ENCODE data around the gene UGT1A4. TPM values are rescaled to one million over a fixed set of nuclear protein-coding genes. Genes with fewer than 3 reads are reported as not detected.
A peak's percentile ranks its signal among the peaks of the same experiment; 100 is the strongest.

UGT1A4 gene
- not detected for total RNA-seq

DNA sequence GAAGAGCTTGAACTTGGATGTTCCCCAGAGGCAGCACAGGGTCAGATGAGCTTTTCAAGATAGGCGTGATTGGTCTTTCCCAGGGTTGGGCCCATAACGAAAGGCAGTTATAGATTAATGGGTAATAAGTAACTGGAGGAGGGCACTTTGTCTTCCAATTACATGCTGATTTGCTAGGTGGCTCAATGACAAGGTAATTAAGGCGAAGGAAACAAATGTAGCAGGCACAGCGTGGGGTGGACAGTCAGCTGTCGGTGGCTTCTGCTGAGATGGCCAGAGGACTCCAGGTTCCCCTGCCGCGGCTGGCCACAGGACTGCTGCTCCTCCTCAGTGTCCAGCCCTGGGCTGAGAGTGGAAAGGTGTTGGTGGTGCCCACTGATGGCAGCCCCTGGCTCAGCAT, at the start of gene UGT1A4:
Gene UGT1A4, plus strand, starts transcription at position 185 of the 400 bp plus-strand sequence. Its CDS starts 85 bp downstream, at position 270.
- no peaks in the 10 kb centered on the region for H3K9me3 Mint-ChIP-seq
- H3K36me3 Mint-ChIP-seq = no peaks in the 10 kb centered on the region
- H3K4me3 Mint-ChIP-seq = no peak within 1 kb of the TSS
- peaks cover 26 to 53% of the 10 kb centered on the region in 2 donors for H3K27me3 Mint-ChIP-seq
- DNase-seq (ENCODE audit: low spot score) (no peak), ATAC-seq (no peak)
- peaks cover 12 to 16% of the 10 kb centered on the region in 2 donors for H3K4me1 Mint-ChIP-seq (ENCODE audit: low read depth in 2 of 2)
- H3K27ac Mint-ChIP-seq = no peak within 1 kb of the TSS

DNA sequence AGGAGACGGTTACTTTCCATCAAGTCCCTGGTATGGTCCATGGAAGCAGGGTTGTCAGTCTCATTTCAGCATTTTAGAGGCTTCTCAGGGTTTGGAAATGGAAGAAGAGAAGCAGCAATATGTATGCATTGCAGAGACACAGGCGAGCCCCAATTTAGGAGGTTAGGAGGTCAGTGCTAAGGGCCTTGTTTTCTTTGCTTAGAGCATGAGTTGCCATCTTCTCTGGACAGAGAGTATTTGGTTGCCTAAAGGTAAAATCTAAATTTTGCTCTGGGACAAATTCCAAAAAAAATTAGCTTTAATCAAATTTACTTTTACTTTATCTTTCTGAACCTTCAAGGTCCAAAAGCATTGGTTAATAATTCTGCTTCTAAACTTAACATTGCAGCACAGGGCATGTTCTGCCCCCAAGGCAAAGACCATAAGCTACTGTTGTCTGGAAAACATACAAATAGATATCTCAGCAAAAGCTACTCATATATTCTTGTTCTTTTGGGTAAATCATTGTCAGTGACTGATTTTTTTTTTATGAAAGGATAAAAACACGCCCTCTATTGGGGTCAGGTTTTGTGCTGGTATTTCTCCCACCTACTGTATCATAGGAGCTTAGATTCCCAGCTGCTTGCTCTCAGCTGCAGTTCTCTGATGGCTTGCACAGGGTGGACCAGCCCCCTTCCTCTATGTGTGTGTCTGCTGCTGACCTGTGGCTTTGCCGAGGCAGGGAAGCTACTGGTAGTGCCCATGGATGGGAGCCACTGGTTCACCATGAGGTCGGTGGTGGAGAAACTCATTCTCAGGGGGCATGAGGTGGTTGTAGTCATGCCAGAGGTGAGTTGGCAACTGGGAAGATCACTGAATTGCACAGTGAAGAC, 47.0 kb upstream of the UGT1A4 start, which contains the start of gene UGT1A9:
Gene UGT1A9, plus strand, starts transcription at position 609 of the 872 bp plus-strand sequence. Its CDS starts 37 bp downstream, at position 646.
- Mint-ChIP-seq H3K4me1 (ENCODE audit: low read depth in 2 of 2) (no peaks in the 10 kb centered on the region), H3K4me3 (no peak within 1 kb of the TSS), H3K9me3 (no peaks in the 10 kb centered on the region), H3K27me3 (peaks cover 13 to 44% of the 10 kb centered on the region in 2 donors), H3K36me3 (no peaks in the 10 kb centered on the region), H3K27ac (no peak within 1 kb of the TSS)
- DNase-seq (ENCODE audit: low spot score) = no peak
- ATAC-seq = no peak

DNA sequence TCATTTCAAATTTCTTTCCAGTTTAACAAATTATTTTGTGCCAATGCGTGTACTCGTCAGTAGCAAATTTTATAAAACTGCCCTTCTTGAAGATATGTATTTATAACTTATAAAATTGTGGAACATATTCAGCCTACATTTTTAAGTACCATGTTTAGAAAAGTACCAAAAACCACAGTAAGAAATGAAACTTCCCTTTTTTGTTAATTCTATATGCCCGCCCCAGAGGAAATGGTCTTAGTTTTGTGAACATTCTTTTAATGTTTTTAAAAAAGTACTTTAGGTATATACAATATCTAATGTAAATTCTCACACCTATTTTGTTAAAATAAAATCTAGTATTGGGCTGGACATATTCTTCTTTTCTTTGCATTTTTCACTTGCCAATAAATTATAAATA, 45.6 kb upstream of the UGT1A4 start:
- Mint-ChIP-seq H3K4me1 (ENCODE audit: low read depth in 2 of 2) (no peaks in the 10 kb centered on the region), H3K9me3 (no peaks in the 10 kb centered on the region), H3K27me3 (peaks cover 22 to 53% of the 10 kb centered on the region in 2 donors), H3K4me3 (no peak overlapping the region), H3K36me3 (no peaks in the 10 kb centered on the region), H3K27ac (no peak overlapping the region)
- ATAC-seq = no peak
- no peak for DNase-seq (ENCODE audit: low spot score)

DNA sequence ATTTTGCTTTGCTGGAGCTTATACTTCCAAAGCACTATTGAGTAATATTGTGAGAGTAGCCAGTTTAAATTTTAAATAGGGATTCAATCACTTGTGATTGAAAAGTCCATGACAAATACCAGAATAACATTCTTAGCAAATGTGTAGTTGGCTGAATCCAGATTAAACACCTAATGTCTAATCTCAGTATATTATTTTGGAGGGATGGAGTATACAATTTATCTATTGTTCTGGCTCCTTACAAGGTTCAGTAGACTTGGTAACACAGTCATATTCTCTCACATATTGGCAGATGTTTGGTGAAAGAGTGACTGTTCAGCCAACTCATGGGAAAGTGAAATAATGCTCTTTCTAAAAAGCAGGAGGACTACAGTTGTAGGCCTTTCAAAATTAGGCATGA, 44.6 kb upstream of the UGT1A4 start:
- H3K27me3 Mint-ChIP-seq = peaks cover 24 to 55% of the 10 kb centered on the region in 2 donors
- ATAC-seq = no peak

DNA sequence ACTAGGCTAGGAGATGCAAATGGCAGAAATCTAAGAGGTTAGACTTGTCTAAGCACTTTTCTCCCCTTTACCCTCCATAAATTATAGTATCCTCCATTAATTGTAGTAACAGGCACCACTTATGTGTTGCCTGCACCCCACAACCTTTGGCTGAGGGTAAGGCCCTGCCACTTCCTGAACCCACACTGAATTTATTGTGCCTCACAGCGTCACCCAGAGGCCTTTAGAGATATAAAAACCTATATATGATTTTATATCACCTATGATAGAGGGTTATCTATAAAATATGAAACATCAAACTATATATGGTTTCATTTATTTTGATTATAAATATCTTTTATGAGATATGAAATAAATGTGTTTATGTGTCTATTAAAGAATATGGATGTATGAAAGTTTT, 44.2 kb upstream of the UGT1A4 start:
- H3K27me3 Mint-ChIP-seq = peaks cover 24 to 55% of the 10 kb centered on the region in 2 donors
- no peak for ATAC-seq
- no peaks in the 10 kb centered on the region for H3K9me3 Mint-ChIP-seq
- DNase-seq (ENCODE audit: low spot score) = no peak
- H3K4me1 Mint-ChIP-seq (ENCODE audit: low read depth in 2 of 2) = no peaks in the 10 kb centered on the region
- no peak overlapping the region for H3K4me3 Mint-ChIP-seq
- H3K27ac Mint-ChIP-seq = no peak overlapping the region
- H3K36me3 Mint-ChIP-seq = no peaks in the 10 kb centered on the region

More for the DNA sequence above, 44.6 kb upstream of the UGT1A4 start:
- no peak overlapping the region for H3K4me3 Mint-ChIP-seq
- no peak for DNase-seq (ENCODE audit: low spot score)
- H3K9me3 Mint-ChIP-seq = no peaks in the 10 kb centered on the region
- H3K4me1 Mint-ChIP-seq (ENCODE audit: low read depth in 2 of 2) = no peaks in the 10 kb centered on the region
- H3K27ac Mint-ChIP-seq = no peak overlapping the region
- H3K36me3 Mint-ChIP-seq = no peaks in the 10 kb centered on the region

DNA sequence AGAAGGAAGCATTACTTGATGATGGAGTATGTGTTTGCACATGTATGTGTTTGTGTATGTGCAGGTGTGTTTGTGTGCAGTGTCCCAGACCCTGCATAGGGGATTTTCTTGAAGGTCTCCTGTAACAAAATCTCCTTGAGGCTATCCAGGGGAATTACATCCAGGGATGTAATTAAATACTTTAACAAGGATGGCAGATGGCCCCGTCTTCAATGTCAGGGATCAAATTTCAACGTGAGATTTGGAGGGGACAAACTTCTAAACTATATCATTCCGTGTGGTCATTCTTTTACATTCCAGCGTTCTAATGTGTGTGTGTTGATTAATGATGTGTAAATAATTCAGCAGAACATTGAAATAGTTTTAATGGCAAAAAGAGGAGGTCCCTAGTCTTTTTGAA, 43.5 kb upstream of the UGT1A4 start:
- Mint-ChIP-seq H3K4me1 (ENCODE audit: low read depth in 2 of 2) (no peaks in the 10 kb centered on the region), H3K27me3 (peaks cover 28 to 56% of the 10 kb centered on the region in 2 donors), H3K36me3 (no peaks in the 10 kb centered on the region), H3K27ac (no peak overlapping the region), H3K9me3 (no peaks in the 10 kb centered on the region), H3K4me3 (no peak overlapping the region)
- DNase-seq (ENCODE audit: low spot score) = no peak
- ATAC-seq = no peak

DNA sequence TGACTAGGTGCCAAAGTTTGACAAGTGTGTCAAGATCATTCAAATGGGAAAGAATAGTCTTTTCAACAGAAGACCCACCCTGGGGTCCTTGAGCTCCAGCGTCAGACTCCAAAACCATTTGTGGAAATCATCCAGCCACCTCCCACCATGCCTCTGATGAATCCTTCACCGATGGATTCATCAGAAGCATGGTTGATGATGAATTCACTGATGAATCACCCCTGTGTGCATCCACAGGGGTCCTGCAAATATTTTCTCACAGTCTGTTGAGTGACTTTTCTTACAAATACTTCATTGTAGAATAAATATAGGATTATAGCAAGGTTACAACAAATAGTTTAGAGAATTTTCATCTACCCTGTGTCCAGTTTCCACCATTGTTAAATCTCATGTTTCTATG, 42.5 kb upstream of the UGT1A4 start:
- Mint-ChIP-seq H3K4me3 (no peak overlapping the region), H3K27me3 (peaks cover 27 to 48% of the 10 kb centered on the region in 2 donors), H3K9me3 (no peaks in the 10 kb centered on the region), H3K4me1 (ENCODE audit: low read depth in 2 of 2) (no peaks in the 10 kb centered on the region), H3K27ac (no peak overlapping the region), H3K36me3 (no peaks in the 10 kb centered on the region)
- no peak for ATAC-seq
- DNase-seq (ENCODE audit: low spot score) = no peak

DNA sequence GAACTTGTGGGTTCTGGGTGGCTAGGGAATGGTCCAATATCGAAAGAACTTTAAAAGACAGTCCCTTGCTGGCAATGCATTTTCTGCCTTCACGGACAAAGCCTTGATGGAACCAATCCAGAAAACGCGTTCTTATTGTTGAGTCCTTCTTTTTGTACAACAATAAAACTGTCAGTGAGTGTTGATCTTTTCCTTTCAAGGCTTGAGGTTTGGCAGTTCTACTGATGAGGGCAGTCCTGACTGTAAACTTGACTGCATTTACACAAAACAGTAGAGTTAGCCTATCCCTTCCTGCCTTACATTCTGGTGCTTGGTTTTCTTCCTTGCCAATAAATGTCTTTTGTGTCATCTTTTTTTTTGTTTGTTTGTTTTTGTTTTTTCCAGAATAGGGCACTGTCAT, 39.3 kb upstream of the UGT1A4 start:
- Mint-ChIP-seq H3K36me3 (no peaks in the 10 kb centered on the region), H3K27me3 (peaks cover 32 to 43% of the 10 kb centered on the region in 2 donors), H3K27ac (no peak overlapping the region), H3K4me3 (no peak overlapping the region), H3K4me1 (ENCODE audit: low read depth in 2 of 2) (no peaks in the 10 kb centered on the region), H3K9me3 (no peaks in the 10 kb centered on the region)
- no peak for ATAC-seq
- DNase-seq (ENCODE audit: low spot score) = no peak

DNA sequence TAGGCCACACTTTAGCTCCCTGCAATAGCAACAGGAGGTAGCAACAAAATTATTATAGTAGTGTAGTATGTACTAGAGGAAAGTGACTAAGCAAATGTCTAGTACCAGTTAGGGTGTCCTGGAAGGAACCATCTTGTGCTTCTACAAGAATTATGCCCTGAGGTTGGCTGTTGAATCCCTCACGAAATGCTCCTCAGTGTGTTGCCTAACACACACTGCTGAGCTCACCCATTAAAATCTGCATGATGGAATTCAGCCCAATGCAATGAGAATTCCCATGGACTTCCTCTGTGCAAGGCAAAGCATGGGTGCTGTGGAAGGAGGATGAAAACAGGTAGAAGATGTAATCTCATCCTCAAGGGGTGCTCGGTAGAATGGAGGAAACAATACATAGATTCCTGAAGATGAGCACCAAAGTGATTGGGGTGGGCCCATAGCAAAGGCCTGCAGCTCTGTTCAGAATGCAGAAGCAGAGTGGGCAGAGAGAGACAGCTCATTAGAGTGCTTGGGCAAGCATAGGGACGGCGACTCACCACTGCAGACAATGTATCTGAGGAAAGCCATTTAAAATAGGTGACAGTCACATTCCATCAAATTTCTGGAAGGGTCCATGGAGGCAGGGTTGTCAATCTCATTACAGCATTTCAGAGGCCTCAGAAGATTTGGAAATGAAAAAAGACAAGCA, 38.0 kb upstream of the UGT1A4 start:
- Mint-ChIP-seq H3K4me3 (no peak overlapping the region), H3K9me3 (no peaks in the 10 kb centered on the region), H3K27ac (no peak overlapping the region), H3K27me3 (peaks cover 32 to 43% of the 10 kb centered on the region in 2 donors), H3K4me1 (ENCODE audit: low read depth in 2 of 2) (no peaks in the 10 kb centered on the region), H3K36me3 (no peaks in the 10 kb centered on the region)
- ATAC-seq (no peak), DNase-seq (ENCODE audit: low spot score) (no peak)

DNA sequence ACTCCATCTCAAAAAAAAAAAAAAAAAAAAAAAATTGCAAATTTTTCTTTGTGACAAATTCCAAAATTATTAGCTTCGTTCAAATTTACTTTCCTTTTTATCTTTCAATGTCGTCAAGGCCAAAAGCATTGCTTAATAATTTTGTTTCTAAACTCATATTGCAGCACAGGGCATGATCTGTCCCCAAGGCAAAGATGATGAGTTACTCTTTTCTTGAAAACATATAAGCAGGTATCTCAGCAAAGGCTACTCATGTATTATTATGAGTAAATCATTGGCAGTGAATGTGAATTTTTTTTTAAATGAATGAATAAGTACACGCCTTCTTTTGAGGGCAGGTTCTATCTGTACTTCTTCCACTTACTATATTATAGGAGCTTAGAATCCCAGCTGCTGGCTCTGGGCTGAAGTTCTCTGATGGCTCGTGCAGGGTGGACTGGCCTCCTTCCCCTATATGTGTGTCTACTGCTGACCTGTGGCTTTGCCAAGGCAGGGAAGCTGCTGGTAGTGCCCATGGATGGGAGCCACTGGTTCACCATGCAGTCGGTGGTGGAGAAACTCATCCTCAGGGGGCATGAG, 36.9 kb upstream of the UGT1A4 start, which contains the start of gene UGT1A7:
Gene UGT1A7, plus strand, starts transcription at position 381 of the 579 bp plus-strand sequence. Its CDS starts 37 bp downstream, at position 418.
- H3K9me3 Mint-ChIP-seq = no peaks in the 10 kb centered on the region
- no peak within 1 kb of the TSS for H3K27ac Mint-ChIP-seq
- H3K27me3 Mint-ChIP-seq = peaks cover 29 to 41% of the 10 kb centered on the region in 2 donors
- no peaks in the 10 kb centered on the region for H3K36me3 Mint-ChIP-seq
- no peak for DNase-seq (ENCODE audit: low spot score)
- no peaks in the 10 kb centered on the region for H3K4me1 Mint-ChIP-seq (ENCODE audit: low read depth in 2 of 2)
- no peak within 1 kb of the TSS for H3K4me3 Mint-ChIP-seq
- no peak for ATAC-seq

DNA sequence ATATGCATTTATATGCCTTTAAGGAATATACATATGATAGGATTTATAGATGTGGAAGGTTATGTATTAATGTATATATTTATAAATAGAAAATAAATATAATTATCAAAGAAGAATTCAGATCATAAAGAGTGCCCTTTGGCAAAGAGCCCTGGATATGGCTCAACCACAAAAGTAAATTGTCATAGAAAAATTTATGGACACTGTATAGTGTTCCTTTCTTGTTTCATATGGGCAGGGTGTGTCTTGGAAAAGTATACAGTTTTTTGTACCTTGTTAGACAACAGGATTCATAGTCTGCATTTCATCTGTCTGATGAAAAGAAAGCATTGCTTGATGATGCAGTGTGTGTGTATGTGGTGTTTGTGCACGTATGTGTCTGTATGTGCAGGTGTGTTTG, 33.9 kb upstream of the UGT1A4 start:
- Mint-ChIP-seq H3K4me1 (ENCODE audit: low read depth in 2 of 2) (no peaks in the 10 kb centered on the region), H3K27ac (no peak overlapping the region), H3K36me3 (no peaks in the 10 kb centered on the region), H3K4me3 (no peak overlapping the region), H3K9me3 (no peaks in the 10 kb centered on the region), H3K27me3 (peaks cover 27 to 38% of the 10 kb centered on the region in 2 donors)
- ATAC-seq (no peak), DNase-seq (ENCODE audit: low spot score) (no peak)

DNA sequence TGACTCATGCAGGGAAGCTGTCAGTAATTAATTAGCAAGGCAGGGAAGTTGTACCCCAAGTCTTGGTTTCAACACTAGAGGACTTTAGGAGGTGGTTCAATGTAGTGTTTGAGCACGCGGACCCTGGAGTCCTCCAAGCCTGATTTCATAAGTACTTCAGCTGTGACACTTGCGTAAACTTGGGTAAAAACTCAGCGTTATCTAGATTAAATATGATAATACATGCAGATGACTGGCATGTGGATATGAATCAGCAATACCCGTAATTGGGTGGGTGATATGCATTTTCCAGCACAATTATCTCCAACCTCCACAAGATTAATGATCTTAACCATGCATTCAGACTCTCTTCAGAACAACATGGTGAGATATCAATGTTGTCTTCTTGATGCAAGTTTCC, 31.6 kb upstream of the UGT1A4 start:
- ATAC-seq = peak in 1 of 2 donors; percentile 69

DNA sequence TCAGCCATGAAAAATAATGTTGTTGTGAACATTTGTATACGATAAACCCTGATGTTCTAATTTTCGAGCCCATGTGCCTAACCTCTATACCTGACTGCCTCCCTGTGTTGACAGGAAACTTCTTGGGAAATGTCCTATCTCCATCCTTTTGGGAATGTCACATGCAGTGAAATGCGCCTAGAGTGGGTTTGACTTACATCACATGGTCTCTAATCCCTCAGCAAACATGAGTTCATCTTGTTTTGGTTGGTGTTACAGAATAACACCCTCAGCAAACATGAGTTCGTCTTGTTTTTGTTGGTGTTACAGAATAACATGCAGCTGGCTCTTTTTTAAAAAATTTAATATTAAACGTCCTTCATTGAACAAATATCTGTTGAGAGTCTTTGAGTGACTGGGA, 30.2 kb upstream of the UGT1A4 start:
- DNase-seq (ENCODE audit: low spot score) (no peak), ATAC-seq (no peak)
- H3K27ac Mint-ChIP-seq = no peak overlapping the region
- no peaks in the 10 kb centered on the region for H3K36me3 Mint-ChIP-seq
- peaks cover 25 to 52% of the 10 kb centered on the region in 2 donors for H3K27me3 Mint-ChIP-seq
- H3K4me1 Mint-ChIP-seq (ENCODE audit: low read depth in 2 of 2) = no peaks in the 10 kb centered on the region
- no peaks in the 10 kb centered on the region for H3K9me3 Mint-ChIP-seq
- no peak overlapping the region for H3K4me3 Mint-ChIP-seq

More for the DNA sequence above, 31.6 kb upstream of the UGT1A4 start:
- Mint-ChIP-seq H3K27ac (peak overlapping the region in 1 of 2 donors; percentile 47), H3K9me3 (no peaks in the 10 kb centered on the region), H3K27me3 (peaks cover 28 to 45% of the 10 kb centered on the region in 2 donors), H3K4me3 (no peak overlapping the region), H3K4me1 (ENCODE audit: low read depth in 2 of 2) (no peaks in the 10 kb centered on the region), H3K36me3 (no peaks in the 10 kb centered on the region)
- DNase-seq (ENCODE audit: low spot score) = no peak

DNA sequence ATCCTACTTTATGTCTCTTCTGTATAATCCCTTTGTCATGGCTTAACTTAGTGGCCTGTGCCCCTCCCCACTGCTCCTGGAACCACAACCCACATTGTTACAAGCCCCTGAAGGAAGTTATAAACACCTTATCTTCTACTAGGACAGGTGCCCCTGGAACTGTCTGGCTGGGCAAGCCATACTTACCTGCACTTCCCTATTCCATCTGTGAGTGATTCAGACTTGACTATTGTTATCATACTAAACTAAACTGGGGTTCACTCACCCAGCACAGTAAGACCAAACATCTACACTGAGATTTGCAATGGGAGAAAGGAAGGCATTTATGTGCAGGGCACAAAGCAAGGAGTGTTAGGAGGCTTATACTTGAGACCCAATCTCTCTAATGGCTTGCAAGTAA, 29.5 kb upstream of the UGT1A4 start:
- Mint-ChIP-seq H3K27me3 (peaks cover 25 to 51% of the 10 kb centered on the region in 2 donors), H3K4me1 (ENCODE audit: low read depth in 2 of 2) (no peaks in the 10 kb centered on the region), H3K36me3 (no peaks in the 10 kb centered on the region), H3K9me3 (no peaks in the 10 kb centered on the region), H3K4me3 (no peak overlapping the region), H3K27ac (no peak overlapping the region)
- peak in 1 of 2 donors; percentile 14 for ATAC-seq
- DNase-seq (ENCODE audit: low spot score) = no peak
